HEK293 (cell line): Measurements from ENCODE around the gene KRI1.

Experiments used
- CTCF ChIA-PET: fragments of 350-600 bp; formaldehyde crosslinking; extraction: SDS; loops from one replicate; lab custom pipeline; 2021; ENCODE audit warnings: antibody characterized with exemption; lab: Yijun Ruan, JAX
- POLR2A ChIA-PET: fragments of 300-600 bp; formaldehyde crosslinking; extraction: SDS; loops from one replicate; lab custom pipeline; 2020; ENCODE audit warnings: antibody characterized with exemption, inconsistent platforms; lab: Yijun Ruan, JAX
- H3K27ac ChIP-seq: fragments of 200-500 bp; sonication (Bioruptor generic); 2 replicates; pipeline ENCODE4 v1.5.1; 2014; ENCODE audit warnings: low read depth, low read length, control low read depth, inconsistent platforms; ENCODE audit errors: extremely low read depth
- H3K36me3 ChIP-seq, 2 experiments: fragments of 200-500 bp in 1 of 2; sonication (Bioruptor generic) in 1 of 2; 1 replicate in 1 of 2; 2 replicates in 1 of 2; pipeline ENCODE4 v1.5.1; 2014 to 2017; ENCODE audit warnings: inconsistent platforms in 2 of 2, low read length in 2 of 2; ENCODE audit not compliant: control insufficient read depth in 2 of 2, insufficient read depth in 1 of 2
- H3K4me1 ChIP-seq: fragments of 200-500 bp; sonication (Bioruptor generic); 2 replicates; pipeline ENCODE4 v1.5.1; 2014; ENCODE audit warnings: mild to moderate bottlenecking, low read length, inconsistent platforms; ENCODE audit not compliant: control insufficient read depth, insufficient read depth
- H3K4me3 ChIP-seq: 2 replicates; pipeline ENCODE4 v1.5.1; 2011; ENCODE audit warnings: low read depth, mild to moderate bottlenecking, control low read depth, low read length, moderate library complexity
- H3K9me3 ChIP-seq: fragments of 200-500 bp; sonication (Bioruptor generic); 2 replicates; pipeline ENCODE4 v1.5.1; 2014; ENCODE audit warnings: low read depth, low read length, inconsistent platforms; ENCODE audit not compliant: control insufficient read depth, insufficient read depth
- ATF2 ChIP-seq: fragments of 450-650 bp; formaldehyde crosslinking; IDR thresholded peaks from 2 replicates; pipeline ENCODE4 v1.5.1; 2016; ENCODE audit warnings: missing biosample characterization, missing genetic modification characterization, low read depth
- IKZF3 ChIP-seq: fragments of 450-650 bp; IDR thresholded peaks from 2 replicates; pipeline ENCODE4 v1.5.0; 2018; ENCODE audit warnings: missing biosample characterization, mild to moderate bottlenecking, missing genetic modification characterization, moderate library complexity
- RBAK ChIP-seq: fragments of 450-650 bp; formaldehyde crosslinking; IDR thresholded peaks from 2 replicates; pipeline ENCODE4 v1.5.1; 2016; ENCODE audit warnings: missing biosample characterization, missing genetic modification characterization
- REPIN1 ChIP-seq: fragments of 450-650 bp; formaldehyde crosslinking; IDR thresholded peaks from 2 replicates; pipeline ENCODE4 v1.5.1; 2017; ENCODE audit warnings: missing biosample characterization, missing genetic modification characterization, low read depth
- SP7 ChIP-seq: fragments of 450-650 bp; formaldehyde crosslinking; IDR thresholded peaks from 2 replicates; pipeline ENCODE4 v1.5.1; 2016; ENCODE audit warnings: missing biosample characterization, missing genetic modification characterization
- ZBTB17 ChIP-seq: fragments of 450-650 bp; formaldehyde crosslinking; IDR thresholded peaks from 2 replicates; pipeline ENCODE4 v1.5.1; 2016; ENCODE audit warnings: missing biosample characterization, missing genetic modification characterization
- ZBTB8A ChIP-seq: fragments of 450-650 bp; formaldehyde crosslinking; IDR thresholded peaks from 2 replicates; pipeline ENCODE4 v1.5.1; 2016; ENCODE audit warnings: missing biosample characterization, missing genetic modification characterization
- ZEB2 ChIP-seq: fragments of 450-650 bp; formaldehyde crosslinking; IDR thresholded peaks from 2 replicates; pipeline ENCODE4 v1.5.1; 2016; ENCODE audit warnings: missing biosample characterization, missing genetic modification characterization
- ZFP3 ChIP-seq: fragments of 450-650 bp; formaldehyde crosslinking; IDR thresholded peaks from 2 replicates; pipeline ENCODE4 v1.5.1; 2016; ENCODE audit warnings: low read depth, missing biosample characterization, missing genetic modification characterization
- ZFP69B ChIP-seq: fragments of 450-650 bp; formaldehyde crosslinking; IDR thresholded peaks from 2 replicates; pipeline ENCODE4 v1.5.1; 2016; ENCODE audit warnings: missing biosample characterization, missing genetic modification characterization
- ZNF16 ChIP-seq: fragments of 450-650 bp; formaldehyde crosslinking; IDR thresholded peaks from 2 replicates; pipeline ENCODE4 v1.5.1; 2016; ENCODE audit warnings: low read depth, missing biosample characterization, missing genetic modification characterization
- ZNF214 ChIP-seq: fragments of 450-650 bp; formaldehyde crosslinking; IDR thresholded peaks from 2 replicates; pipeline ENCODE4 v1.5.1; 2017; ENCODE audit warnings: missing biosample characterization, mild to moderate bottlenecking, missing genetic modification characterization, borderline replicate concordance
- ZNF280C ChIP-seq: fragments of 450-650 bp; formaldehyde crosslinking; IDR thresholded peaks from 2 replicates; pipeline ENCODE4 v1.5.1; 2016; ENCODE audit warnings: missing biosample characterization, missing genetic modification characterization
- ZNF335 ChIP-seq: fragments of 450-650 bp; formaldehyde crosslinking; conservative IDR thresholded peaks from 2 replicates; pipeline ENCODE4 v1.5.1; 2016; ENCODE audit warnings: missing biosample characterization, missing genetic modification characterization
- ZNF366 ChIP-seq: fragments of 450-650 bp; formaldehyde crosslinking; conservative IDR thresholded peaks from 2 replicates; pipeline ENCODE4 v1.5.1; 2016; ENCODE audit warnings: missing biosample characterization, missing genetic modification characterization
- ZNF391 ChIP-seq: fragments of 450-650 bp; formaldehyde crosslinking; IDR thresholded peaks from 2 replicates; pipeline ENCODE4 v1.5.1; 2016; ENCODE audit warnings: low read depth, missing biosample characterization, missing genetic modification characterization, borderline replicate concordance
- ZNF664 ChIP-seq: fragments of 450-650 bp; formaldehyde crosslinking; IDR thresholded peaks from 2 replicates; pipeline ENCODE4 v1.5.1; 2016; ENCODE audit warnings: missing biosample characterization, missing genetic modification characterization
- ZNF776 ChIP-seq: fragments of 450-650 bp; formaldehyde crosslinking; IDR thresholded peaks from 2 replicates; pipeline ENCODE4 v1.5.0; 2017; ENCODE audit warnings: missing biosample characterization, missing genetic modification characterization, borderline replicate concordance
- TF ChIP-seq, protein P1 (sequence below): fragments of 450-650 bp; formaldehyde crosslinking; IDR thresholded peaks from 2 replicates; pipeline ENCODE4 v1.5.1; 2016; ENCODE audit warnings: missing biosample characterization, missing genetic modification characterization, low read depth
- TF ChIP-seq, protein P2 (sequence below): fragments of 450-650 bp; formaldehyde crosslinking; IDR thresholded peaks from 2 replicates; pipeline ENCODE4 v1.5.1; 2016; ENCODE audit warnings: missing biosample characterization, missing genetic modification characterization
- TF ChIP-seq, protein P3 (sequence below): fragments of 450-650 bp; formaldehyde crosslinking; IDR thresholded peaks from 2 replicates; pipeline ENCODE4 v1.5.1; 2017; ENCODE audit warnings: missing biosample characterization, mild to moderate bottlenecking, missing genetic modification characterization, moderate library complexity

The KRI1 gene

DNA sequence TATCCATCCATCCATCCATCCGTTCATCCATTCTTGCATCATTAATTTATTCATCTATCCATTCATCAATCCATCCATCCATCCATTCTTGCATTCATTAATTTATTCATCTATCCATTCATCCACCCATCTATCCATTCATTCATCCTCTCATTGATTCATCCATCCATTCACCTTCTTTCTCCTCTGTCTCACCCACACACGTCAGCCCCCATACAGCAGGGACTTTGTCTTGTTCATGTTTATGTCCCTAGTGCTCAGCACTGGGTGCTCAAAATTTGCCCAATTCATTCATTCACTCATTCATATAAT lies 22.0 kb upstream of the KRI1 start:
- ChIA-PET POLR2A (no interaction called here), CTCF (interaction anchor here (1.0 kb wide), 1 partner anchor 57 kb away, joined by 3 read pairs; no protein-coding TSS in a partner anchor)
- H3K9me3 ChIP-seq: no peaks in the 10 kb centered on the region
- no peak for TF ChIP-seq ZFP69B (tag by site-specific recombination)
- TF ChIP-seq, protein P1, sequence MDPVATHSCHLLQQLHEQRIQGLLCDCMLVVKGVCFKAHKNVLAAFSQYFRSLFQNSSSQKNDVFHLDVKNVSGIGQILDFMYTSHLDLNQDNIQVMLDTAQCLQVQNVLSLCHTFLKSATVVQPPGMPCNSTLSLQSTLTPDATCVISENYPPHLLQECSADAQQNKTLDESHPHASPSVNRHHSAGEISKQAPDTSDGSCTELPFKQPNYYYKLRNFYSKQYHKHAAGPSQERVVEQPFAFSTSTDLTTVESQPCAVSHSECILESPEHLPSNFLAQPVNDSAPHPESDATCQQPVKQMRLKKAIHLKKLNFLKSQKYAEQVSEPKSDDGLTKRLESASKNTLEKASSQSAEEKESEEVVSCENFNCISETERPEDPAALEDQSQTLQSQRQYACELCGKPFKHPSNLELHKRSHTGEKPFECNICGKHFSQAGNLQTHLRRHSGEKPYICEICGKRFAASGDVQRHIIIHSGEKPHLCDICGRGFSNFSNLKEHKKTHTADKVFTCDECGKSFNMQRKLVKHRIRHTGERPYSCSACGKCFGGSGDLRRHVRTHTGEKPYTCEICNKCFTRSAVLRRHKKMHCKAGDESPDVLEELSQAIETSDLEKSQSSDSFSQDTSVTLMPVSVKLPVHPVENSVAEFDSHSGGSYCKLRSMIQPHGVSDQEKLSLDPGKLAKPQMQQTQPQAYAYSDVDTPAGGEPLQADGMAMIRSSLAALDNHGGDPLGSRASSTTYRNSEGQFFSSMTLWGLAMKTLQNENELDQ (tag by site-specific recombination): no peak
- no peak for TF ChIP-seq ZNF16 (tag by site-specific recombination)
- TF ChIP-seq ZNF335 (tag by site-specific recombination): no peak
- no peak for TF ChIP-seq ZNF280C (tag by site-specific recombination)
- TF ChIP-seq, protein P2, sequence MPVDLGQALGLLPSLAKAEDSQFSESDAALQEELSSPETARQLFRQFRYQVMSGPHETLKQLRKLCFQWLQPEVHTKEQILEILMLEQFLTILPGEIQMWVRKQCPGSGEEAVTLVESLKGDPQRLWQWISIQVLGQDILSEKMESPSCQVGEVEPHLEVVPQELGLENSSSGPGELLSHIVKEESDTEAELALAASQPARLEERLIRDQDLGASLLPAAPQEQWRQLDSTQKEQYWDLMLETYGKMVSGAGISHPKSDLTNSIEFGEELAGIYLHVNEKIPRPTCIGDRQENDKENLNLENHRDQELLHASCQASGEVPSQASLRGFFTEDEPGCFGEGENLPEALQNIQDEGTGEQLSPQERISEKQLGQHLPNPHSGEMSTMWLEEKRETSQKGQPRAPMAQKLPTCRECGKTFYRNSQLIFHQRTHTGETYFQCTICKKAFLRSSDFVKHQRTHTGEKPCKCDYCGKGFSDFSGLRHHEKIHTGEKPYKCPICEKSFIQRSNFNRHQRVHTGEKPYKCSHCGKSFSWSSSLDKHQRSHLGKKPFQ: no peak
- TF ChIP-seq, protein P3, sequence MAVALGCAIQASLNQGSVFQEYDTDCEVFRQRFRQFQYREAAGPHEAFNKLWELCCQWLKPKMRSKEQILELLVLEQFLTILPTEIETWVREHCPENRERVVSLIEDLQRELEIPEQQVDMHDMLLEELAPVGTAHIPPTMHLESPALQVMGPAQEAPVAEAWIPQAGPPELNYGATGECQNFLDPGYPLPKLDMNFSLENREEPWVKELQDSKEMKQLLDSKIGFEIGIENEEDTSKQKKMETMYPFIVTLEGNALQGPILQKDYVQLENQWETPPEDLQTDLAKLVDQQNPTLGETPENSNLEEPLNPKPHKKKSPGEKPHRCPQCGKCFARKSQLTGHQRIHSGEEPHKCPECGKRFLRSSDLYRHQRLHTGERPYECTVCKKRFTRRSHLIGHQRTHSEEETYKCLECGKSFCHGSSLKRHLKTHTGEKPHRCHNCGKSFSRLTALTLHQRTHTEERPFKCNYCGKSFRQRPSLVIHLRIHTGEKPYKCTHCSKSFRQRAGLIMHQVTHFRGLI (tag by site-specific recombination): no peak
- TF ChIP-seq IKZF3 (tag by site-specific recombination): no peak
- peak; percentile 94 for TF ChIP-seq ZNF366 (tag by site-specific recombination)
- TF ChIP-seq ZFP3 (tag by site-specific recombination): no peak
- no peak for TF ChIP-seq REPIN1 (tag by site-specific recombination)
- TF ChIP-seq ZNF214 (tag by site-specific recombination): no peak
- peak; percentile 13; the same call in 1 of the 2 replicates for TF ChIP-seq ZBTB17 (tag by site-specific recombination)
- no peak for TF ChIP-seq RBAK
- TF ChIP-seq, all 188 proteins: peak for 2
- Histone ChIP-seq H3K27ac (no peak overlapping the region), H3K36me3 (no peaks in the 10 kb centered on the region), H3K4me1 (no peaks in the 10 kb centered on the region), H3K4me3 (no peak overlapping the region)

DNA sequence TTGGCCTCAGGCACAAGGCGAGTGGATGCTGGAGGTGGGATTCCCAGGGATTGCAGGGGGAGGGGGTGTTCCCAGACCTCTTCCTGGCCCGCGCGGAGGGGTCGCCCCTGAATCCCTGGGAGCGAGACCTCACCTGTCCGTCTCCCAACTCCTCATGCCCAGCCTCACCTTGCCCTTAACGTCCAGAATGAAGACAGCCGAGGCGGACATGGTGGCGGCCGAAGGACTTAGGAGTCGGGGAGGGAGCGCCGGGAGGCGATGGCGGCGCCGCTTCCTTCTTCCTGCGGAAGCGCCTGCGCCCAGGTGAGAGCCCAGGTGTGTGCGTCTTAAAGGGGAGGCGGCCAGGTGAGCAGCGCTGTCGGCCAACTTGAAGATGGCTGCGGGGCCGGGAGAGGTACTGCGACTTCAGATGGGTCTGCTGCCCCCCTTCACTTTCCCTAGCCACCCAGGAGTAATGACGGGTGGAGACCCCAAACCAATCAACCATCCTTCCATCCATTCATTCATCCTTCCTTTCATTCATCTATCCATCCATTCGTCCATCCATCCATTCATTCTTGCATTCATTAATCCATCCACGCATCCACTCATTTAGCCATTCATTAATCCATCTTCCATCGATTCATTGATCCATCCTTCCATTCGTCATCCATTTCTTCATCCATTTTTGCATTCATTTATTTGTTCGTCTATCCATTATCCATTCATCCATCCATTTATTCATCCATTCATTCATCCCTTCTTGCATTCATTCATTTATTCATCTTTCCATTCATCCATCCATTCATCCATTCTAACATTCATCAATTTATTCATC lies 21.4 kb upstream of the KRI1 start, which contains the start of gene AP1M2:
TSS of gene AP1M2 (minus strand) at position 291 of the 817 bp plus-strand sequence. CDS start at position 210, 81 bp downstream.
- H3K36me3 ChIP-seq: no peaks in the 10 kb centered on the region
- no peaks in the 10 kb centered on the region for H3K4me1 ChIP-seq
- no peaks in the 10 kb centered on the region for H3K9me3 ChIP-seq
- H3K27ac ChIP-seq: no peak within 1 kb of the TSS
- TF ChIP-seq ATF2 (tag by site-specific recombination): no peak
- no peak for TF ChIP-seq ZNF776 (tag by site-specific recombination)
- TF ChIP-seq ZNF366 (tag by site-specific recombination): peak; percentile 99
- TF ChIP-seq ZBTB8A (tag by site-specific recombination): no peak
- no peak for TF ChIP-seq SP7
- TF ChIP-seq ZBTB17 (tag by site-specific recombination): peak; percentile 79
- TF ChIP-seq ZEB2 (tag by site-specific recombination): peak; percentile 62; the same call in 1 of the 2 replicates
- TF ChIP-seq ZNF664 (tag by site-specific recombination): no peak
- no peak for TF ChIP-seq ZNF391 (tag by site-specific recombination)
- TF ChIP-seq, all 188 proteins: peak for 3
- POLR2A ChIA-PET: interaction anchor here (0.7 kb wide), 1 partner anchor 8 kb away, joined by 4 read pairs; no protein-coding TSS in a partner anchor
- H3K4me3 ChIP-seq: peak within 1 kb of the TSS; percentile 34
- CTCF ChIA-PET: interaction anchor here (2.3 kb wide), 1 partner anchor 57 kb away, joined by 20 read pairs; no protein-coding TSS in a partner anchor
